Urothelium cell line (cell line): ENCODE measurements around the gene DLL4.
"Not testable (repeated sequence)": the region's sequence is repeated elsewhere in the genome, so short reads cannot be mapped to it uniquely, and the experiment has no call there.

Source experiments
- DNase-seq: peaks from one replicate; pipeline ENCODE4 v3.0.0; 2011; ENCODE audit warnings: low spot score, mixed read lengths
- FAIRE-seq: peaks from 2 replicates; lab custom pipeline; 2011; peaks lifted over from hg19 to GRCh38; lab: Jason Lieb, UNC

The DLL4 gene

GRCh38 chr15:40941068-40941527 is 12.0 kb downstream of the DLL4 start:
- no peak for FAIRE-seq
- no peak for DNase-seq

DNA sequence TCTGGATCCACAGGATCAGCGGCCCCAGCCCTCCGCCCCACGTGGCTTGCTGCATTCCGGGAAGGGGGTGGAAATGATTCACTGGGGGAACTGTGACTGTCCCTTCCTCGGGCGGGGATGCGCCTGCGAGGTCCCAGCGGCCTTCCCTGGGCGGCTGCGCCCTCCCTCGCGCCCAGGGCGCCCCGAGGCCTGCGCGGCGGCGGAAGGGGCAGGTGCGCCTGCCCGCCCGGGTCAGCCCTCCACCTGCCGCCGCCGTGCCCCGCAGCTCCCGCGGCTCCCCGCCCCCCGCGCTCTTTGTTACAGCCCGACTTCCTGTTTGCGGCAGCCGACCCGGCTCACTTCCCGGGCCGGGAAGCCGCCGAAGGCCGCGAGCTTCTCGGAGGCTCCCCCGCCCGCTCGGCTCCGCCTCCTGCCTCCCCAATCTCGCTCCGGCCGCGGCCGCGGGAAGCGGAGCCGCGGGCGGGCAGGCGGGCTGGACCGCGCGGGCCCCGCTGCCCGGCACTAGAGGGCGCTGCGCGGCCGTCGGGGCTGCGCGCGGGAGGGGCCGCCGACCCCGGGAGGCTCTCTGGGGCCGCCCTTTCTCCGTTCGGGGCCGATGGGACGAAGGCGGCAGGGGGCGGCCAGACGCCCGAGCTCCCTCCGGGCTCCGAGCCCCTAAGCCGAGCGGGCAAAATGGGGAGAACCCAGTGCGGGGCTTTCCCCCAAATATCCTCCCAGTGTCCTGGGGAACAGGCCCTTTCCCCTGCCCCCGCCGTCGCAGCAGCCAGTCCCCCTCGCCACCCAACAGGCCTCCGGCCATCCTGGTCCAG is 12.6 kb downstream of the DLL4 start:
- DNase-seq (peak; percentile 94), FAIRE-seq (peak; percentile 40)

DNA sequence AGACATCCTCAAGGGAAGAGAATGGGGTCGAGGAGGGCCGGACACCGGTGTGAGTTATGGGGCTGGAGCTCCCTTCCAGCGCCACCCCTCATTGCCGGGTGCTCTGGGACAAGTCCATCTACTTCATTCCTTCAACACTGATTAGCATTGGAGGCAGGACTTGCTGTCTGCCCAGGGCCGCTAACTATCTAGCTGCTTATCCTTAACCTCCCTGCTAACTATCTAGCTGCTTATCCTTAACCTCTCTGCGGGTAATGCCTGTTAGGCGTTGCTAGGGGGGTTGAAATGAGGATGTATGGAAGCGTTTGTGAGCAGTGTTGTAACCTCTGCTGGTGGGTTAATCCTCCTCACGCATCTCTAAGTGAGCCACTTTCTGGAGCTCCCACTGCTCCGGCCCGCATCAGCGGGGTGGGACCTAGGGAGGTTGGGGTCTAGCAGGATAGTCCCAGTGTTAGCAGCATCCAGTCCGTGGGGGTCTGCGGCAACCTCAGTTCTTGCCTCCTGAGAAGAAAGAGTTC is 13.3 kb downstream of the DLL4 start:
- DNase-seq (no peak), FAIRE-seq (no peak)

GRCh38 chr15:40942878-40943277 is 13.7 kb downstream of the DLL4 start:
- DNase-seq (no peak), FAIRE-seq (no peak)

DNA sequence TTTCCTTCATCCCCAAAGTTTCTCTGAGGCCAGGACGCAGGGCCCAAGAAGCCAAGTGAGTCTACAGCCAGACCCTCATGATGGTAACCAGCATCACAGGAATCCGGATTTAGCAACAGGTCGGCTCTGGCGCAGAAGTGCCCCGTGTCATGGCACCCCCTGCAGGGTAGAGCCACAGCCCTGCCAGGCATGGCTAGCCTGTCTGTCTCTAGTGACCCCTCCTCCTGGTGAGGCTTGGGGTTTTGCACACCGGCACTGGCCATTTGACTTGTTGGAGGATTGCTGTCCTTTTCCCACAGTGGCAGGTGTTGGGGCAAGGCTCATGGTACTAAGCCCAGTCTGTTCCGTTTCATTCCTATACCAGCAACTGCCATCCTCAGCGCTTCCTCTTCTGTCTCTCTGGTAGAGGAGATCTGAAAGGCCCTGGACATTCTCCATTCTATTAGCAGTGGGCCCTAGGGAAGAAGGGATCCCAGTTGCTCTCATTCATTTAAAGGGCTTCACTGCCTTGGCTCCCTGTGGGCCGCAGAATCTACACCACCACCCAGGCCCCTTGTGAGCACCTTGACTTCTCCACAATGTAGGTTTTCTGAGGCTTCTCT is 14.7 kb downstream of the DLL4 start:
- no peak for FAIRE-seq
- DNase-seq, result no peak

GRCh38 chr15:40944510-40945296 is 15.6 kb downstream of the DLL4 start:
- FAIRE-seq, result no peak
- DNase-seq, result no peak

- FAIRE-seq, result no peak
Measured at GRCh38 chr15:40948706-40949473, 19.8 kb downstream of the DLL4 start.

DNA sequence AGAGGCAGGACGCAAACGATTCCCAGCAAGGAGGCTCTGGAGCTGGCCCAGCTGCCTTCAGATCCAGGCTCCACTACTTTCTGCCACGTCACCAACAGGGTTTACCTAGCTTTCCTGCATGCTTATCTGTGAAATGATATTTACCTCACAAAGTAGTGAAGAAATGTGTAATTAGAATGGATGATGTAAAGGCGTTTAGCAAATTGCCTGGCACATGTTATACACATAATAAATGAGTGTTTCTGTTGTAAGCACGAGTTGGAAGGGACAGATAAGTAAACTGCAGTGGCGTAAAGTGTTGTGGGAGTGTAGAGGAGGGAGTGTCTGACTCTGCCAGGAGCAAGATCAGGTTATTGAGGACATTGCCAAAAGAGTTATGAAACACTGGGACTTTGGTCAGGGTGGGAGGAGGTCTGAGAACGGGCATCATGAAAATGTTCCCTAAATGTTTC is 20.6 kb downstream of the DLL4 start:
- no peak for DNase-seq
- no peak for FAIRE-seq

More at GRCh38 chr15:40948706-40949473, 19.8 kb downstream of the DLL4 start:
- DNase-seq, result no peak

- no peak for FAIRE-seq
- DNase-seq, result no peak
Measured at GRCh38 chr15:40951764-40952163, 22.6 kb downstream of the DLL4 start.

DNA sequence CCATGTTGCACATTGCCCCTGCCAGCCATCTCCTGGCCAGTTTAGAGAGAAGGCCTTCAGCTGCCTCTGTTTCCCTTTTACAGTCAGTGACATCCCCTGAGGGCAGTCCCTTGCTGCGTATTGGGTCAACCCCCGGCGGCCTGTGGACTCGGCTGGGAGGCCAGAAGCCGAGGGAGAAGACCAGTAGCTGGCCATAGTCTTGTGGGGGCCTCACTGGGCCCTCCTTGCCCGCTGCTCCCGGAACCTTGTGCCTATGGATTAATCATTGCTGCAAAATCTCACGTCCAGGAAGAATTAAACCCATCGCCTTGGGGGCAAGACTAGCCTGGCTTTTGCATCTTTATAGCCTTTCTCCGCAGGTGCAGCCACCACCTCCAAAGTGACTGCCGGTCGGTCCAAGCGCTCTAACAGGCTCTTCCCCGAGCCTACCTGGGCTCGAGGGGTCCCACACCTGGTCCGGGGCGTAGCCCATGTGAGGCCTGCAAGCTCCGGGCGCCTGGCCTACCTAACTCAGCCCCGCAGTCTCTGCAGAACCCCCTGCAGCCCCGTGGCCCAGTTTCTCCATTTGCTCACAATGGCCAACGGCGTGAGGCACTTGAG is 23.3 kb downstream of the DLL4 start:
- DNase-seq (no peak), FAIRE-seq (no peak)

GRCh38 chr15:40952901-40953712 is 24.0 kb downstream of the DLL4 start, which contains the start of gene CHAC1:
Gene CHAC1 (plus strand): TSS chr15:40953471. CDS start chr15:40953584, 113 bp downstream.
- peak; percentile 99 for DNase-seq
- FAIRE-seq, result peak; percentile 86

DNA sequence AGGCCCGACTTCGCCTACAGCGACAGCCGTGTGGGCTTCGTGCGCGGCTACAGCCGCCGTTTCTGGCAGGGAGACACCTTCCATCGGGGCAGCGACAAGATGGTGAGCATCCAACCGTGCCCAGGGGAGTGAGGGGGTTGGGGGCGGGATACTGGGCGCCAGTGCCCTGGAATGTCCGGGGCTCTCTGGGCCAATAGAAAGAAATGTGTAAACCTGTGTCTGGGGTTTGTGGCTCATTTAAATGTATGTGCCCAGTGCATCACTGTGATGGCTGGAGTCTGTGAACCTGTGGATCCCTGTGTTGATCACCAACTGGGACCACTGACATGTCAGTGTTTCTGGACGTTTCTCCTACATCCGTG is 24.6 kb downstream of the DLL4 start:
- DNase-seq (no peak), FAIRE-seq (no peak)

DNA sequence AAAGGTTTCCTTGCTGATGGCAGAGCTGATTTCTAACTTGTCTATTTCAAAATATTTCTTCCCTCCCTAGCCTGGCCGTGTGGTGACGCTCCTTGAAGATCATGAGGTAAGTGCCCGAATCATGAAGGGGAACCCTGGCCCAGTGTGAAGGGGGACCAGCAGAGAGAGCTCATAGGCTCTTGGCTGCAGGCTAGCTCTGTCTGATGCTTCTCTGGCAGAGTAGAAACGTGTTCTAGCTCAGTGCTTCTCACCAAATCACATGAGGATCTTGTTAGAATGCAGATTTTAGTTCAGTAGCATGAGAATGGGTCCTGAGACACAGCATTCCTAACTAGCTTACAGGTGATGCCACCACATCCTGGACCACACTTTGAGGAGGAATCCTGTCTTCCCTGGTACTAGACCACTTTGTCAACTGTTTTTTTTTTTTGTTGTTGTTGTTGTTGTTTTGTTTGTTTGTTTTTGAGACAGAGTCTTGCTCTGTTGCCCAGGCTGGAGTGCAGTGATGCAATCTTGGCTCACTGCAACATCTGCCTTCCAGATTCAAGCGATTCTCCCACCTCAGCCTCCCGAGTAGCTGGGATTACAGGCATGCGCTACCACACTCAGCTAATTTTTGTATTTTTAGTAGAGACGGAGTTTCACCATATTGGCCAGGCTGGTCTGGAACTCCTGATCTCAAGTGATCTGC is 25.2 kb downstream of the DLL4 start:
- FAIRE-seq, DNase-seq: not testable (repeated sequence)

GRCh38 chr15:40955141-40955903 is 26.2 kb downstream of the DLL4 start:
- DNase-seq (no peak), FAIRE-seq (no peak)

DNA sequence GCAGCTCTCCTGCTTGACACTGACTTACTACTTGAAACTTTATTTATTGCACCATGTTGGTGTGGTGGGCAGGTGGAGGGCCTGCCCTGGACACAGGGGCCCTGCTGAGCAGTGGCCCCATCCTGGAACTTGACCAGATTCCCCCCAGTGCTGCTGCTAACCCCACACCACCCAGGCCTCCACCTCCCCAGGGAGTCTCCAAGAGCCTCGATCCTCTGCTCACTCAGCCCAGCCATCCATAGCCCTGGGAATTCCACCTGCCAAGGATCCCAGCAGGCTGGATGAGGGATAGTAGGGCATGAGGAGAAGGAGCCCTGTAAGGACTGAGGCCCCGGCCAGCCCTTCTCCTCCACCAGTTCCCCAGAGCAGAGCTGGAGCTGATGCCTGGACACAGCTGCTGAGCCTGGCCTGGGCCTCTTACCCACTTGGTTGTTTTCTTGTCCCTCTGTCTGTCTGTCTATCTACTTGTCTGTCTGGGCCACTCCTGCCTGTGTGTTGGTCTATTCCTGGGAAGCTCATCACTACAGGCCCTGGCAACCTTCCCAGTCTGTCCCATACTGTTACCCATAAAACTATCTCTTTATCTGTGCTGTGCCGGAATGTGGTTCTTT is 26.9 kb downstream of the DLL4 start:
- FAIRE-seq, result no peak
- no peak for DNase-seq

DNA sequence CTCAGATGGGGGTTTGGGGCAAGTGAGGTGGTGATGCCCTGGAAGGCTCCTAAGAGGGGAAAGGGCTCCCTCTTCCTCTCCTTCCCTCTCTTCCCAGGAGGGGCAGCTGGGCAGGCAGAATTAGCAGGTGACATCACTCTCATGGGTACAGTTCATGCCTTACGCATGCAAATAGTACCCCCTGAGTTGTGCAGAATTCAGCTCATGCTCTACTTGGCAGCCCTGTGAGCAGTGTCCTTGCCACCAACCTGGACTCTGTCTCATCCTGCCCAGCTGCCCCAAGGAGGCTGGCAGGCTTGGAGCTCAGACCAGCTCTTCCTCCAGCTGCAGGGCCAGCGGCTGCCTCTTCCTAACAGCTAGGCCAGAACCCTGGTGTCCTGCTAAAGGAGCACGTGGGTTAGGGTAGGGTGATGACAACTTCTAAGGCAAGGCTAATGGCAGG is 27.4 kb downstream of the DLL4 start:
- DNase-seq, result no peak
- FAIRE-seq, result no peak

DNA sequence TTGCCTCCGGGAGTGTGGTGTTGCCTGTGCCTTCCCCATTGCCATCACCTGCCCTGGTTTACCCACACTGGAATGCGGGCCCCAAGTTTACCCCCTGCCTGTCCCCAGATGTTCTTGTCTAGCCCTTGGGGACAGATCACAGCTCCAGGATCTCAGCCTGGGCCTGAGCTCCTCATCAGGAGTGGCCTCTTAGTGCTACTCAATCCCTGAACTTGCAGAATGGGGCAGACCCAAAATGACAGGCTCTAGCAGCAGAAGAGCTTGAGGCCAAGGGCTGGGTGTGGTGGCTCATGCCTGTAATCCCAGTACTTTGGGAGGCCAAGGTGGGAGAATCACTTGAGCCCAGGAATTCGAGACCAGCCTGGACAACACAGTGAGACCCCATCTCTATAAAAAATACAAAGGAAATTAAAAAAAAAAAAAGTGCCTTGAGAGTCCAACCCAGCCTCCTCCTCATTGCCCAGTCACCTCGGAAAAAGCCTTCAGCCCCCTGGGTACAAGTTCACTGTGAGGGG is 28.0 kb downstream of the DLL4 start:
- DNase-seq (no peak), FAIRE-seq (no peak)
